Epithelial cell of proximal tubule (primary cell): ENCODE data around the gene MVP. TPM values are rescaled to one million over a fixed set of nuclear protein-coding genes. Genes with fewer than 3 reads are reported as not detected.
"Not testable (repeated sequence)": the region's sequence is repeated elsewhere in the genome, so short reads cannot be mapped to it uniquely, and the experiment has no call there.

Source experiments
- DNase-seq: peaks from one replicate; pipeline ENCODE4 v3.0.0-alpha.2; 2011; ENCODE audit warnings: low read depth
- H3K4me3 ChIP-seq: 2 replicates; pipeline ENCODE4 v1.5.1; 2011; ENCODE audit warnings: low read depth, mild to moderate bottlenecking, low read length
- total RNA-seq: library from RNA; depleted of rRNA; stranded (reverse); fragments of >200 nt; gene quantifications from 2 replicates; pipeline ENCODE4 v1.2.3, GENCODE V29; 2015
- TF ChIP-seq, protein P1 (sequence below): conservative IDR thresholded peaks from 2 replicates; pipeline ENCODE4 v1.5.1; 2012; ENCODE audit warnings: low read depth, mild to moderate bottlenecking, low read length

MVP gene
- total RNA-seq, 1 donor from 2014 or later, result 179 TPM

GRCh38 chr16:29862884-29863668, 42.8 kb downstream of the MVP start, which contains the start of gene CDIPT:
TSS of gene CDIPT (minus strand) at chr16:29863226. CDS start at chr16:29862857, 369 bp downstream.
- TF ChIP-seq, protein P1, sequence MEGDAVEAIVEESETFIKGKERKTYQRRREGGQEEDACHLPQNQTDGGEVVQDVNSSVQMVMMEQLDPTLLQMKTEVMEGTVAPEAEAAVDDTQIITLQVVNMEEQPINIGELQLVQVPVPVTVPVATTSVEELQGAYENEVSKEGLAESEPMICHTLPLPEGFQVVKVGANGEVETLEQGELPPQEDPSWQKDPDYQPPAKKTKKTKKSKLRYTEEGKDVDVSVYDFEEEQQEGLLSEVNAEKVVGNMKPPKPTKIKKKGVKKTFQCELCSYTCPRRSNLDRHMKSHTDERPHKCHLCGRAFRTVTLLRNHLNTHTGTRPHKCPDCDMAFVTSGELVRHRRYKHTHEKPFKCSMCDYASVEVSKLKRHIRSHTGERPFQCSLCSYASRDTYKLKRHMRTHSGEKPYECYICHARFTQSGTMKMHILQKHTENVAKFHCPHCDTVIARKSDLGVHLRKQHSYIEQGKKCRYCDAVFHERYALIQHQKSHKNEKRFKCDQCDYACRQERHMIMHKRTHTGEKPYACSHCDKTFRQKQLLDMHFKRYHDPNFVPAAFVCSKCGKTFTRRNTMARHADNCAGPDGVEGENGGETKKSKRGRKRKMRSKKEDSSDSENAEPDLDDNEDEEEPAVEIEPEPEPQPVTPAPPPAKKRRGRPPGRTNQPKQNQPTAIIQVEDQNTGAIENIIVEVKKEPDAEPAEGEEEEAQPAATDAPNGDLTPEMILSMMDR, result peak; percentile 60
- DNase-seq, result peak; percentile 92
- H3K4me3 ChIP-seq, result peak within 1 kb of the TSS; percentile 95

GRCh38 chr16:29863669-29863984, 43.4 kb downstream of the MVP start:
- H3K4me3 ChIP-seq, result peak overlapping the region; percentile 95
- TF ChIP-seq, protein P1, result no peak
- no peak for DNase-seq

GRCh38 chr16:29864205-29864604, 43.9 kb downstream of the MVP start:
- no peak for DNase-seq
- TF ChIP-seq, protein P1, result no peak
- H3K4me3 ChIP-seq, result no peak overlapping the region

DNA sequence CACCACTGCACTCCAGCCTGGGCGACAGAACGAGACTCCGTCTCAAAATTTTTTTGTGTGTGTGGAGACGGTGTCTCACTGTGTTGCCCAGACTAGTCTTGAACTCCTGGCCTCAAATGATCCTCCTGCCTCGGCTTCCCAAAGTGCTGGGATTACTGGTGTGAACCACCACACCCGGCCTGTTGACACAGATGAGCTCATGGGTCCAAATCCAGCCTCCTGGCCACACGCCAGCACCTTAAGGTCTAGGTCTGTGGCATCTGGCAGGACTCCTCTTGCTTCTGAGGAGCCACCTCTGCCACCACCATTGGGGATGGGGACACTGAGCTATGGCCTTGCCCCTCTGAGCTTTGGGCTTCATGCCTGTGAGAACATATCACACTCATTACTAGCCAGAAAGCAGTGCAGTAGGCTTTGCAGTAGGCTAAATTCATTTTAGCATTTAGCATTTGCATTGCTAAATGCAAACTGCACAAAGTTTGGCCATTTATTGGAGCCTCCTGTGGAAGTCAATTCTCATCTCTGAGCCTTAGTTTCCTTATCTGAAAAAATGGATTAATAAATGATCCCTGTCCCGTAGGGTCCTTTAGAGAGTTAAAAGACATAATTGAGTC, 48.2 kb downstream of the MVP start:
- TF ChIP-seq, protein P1, result no peak
- H3K4me3 ChIP-seq, result no peak overlapping the region
- no peak for DNase-seq

DNA sequence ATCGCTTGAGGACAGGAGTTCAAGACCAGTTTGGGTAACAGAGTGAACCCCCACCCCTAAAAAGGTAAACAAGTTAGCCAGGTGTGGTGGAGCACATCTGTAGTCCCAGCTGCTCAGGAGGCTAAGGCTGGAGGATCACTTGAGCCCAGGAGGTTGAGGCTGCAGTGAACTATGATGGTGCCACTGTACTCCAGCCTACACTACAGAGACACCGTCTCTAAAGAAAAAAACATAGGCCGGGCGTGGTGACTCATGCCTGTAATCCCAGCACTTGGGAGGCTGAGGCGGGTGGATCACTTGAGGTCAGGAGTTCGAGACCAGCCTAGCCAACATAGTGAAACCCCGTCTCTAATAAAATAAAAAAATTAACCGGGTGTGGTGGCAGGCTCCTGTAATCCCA, 48.8 kb downstream of the MVP start:
- DNase-seq, H3K4me3 ChIP-seq: not testable (repeated sequence)

DNA sequence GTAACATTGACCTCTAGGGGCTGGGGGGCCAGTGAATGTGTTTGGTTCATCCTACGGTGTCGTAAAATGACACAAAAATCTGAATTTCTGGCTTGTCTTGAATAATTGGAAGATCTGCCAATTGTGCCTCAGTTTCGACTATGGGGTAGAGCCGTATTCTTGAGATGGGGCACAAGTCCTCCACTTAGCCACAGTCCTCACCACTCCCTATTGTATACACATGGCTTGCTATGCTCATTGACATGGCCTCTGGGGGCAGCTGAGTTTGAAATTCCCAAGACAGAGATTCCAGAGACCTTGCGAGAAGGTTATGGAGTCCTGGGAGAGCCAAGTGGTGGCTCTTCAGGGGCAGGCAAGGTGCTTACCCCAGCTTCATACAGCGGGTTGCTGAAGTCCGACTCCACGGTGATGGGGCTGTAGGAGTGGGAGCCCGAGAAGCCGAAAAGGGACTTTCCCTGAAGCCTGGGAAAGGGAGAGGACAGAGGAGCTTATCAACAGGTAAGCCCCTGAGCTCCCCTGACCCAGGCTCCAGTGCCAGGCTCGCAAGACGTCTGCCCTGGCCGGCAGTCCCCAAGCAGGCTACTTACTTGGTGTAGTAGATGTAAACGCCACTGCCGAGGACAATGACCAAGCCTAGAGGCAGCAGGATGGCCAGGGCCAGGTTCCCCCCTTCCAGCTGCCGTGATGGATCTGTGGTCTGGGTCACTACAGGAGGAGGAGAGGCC, 51.7 kb downstream of the MVP start:
- no peak for DNase-seq
- H3K4me3 ChIP-seq, result no peak overlapping the region
- TF ChIP-seq, protein P1, result no peak

DNA sequence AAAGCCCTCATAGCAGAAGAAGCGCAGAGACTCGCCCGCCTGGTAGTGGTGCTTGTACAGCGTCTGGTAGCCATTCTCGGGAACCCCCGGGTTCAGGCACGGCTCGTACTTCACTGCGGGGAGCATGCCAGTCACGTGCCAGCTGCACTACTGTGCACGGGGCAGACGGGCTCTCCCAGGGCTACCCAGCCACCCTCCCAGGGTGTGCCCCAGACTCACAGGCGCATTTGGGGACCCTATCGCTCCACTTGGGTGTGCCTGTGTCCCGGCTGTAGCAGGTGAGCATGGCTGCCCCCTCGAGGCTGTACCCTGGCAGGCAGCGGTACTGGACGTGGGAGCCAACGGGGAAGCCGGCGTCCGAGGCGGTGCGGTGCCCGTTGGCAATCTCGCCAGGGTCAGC, 53.1 kb downstream of the MVP start:
- DNase-seq, result no peak
- H3K4me3 ChIP-seq, result no peak overlapping the region
- TF ChIP-seq, protein P1, result no peak
